GM12878 (cell line): ENCODE data around the gene ITPR2. TPM values are rescaled to one million over a fixed set of nuclear protein-coding genes. Genes with fewer than 3 reads are reported as not detected.
A peak's percentile ranks its signal among the peaks of the same experiment; 100 is the strongest.

ENCODE experiments used
- CBX5 ChIP-seq: sonication (generic); IDR thresholded peaks from 2 replicates; pipeline ENCODE4 v1.6.1; 2016; ENCODE audit warnings: low read depth, moderate library complexity, mild to moderate bottlenecking, inconsistent platforms
- CHD4 ChIP-seq: fragments of 200-600 bp; sonication (generic); IDR thresholded peaks from 2 replicates; pipeline ENCODE4 v1.6.1; 2016; ENCODE audit warnings: mild to moderate bottlenecking
- E2F4 ChIP-seq: IDR thresholded peaks from 2 replicates; pipeline ENCODE4 v1.6.1; 2012; ENCODE audit warnings: low read depth, low read length, improper control_type of control experiment
- E2F8 ChIP-seq: fragments of 450-650 bp; IDR thresholded peaks from 2 replicates; pipeline ENCODE4 v1.6.1; 2018; ENCODE audit warnings: mild to moderate bottlenecking, low read depth, moderate library complexity; ENCODE audit not compliant: partially characterized antibody
- EED ChIP-seq: sonication (generic); IDR thresholded peaks from 2 replicates; pipeline ENCODE4 v1.6.1; 2016; ENCODE audit warnings: antibody characterized with exemption, low read depth
- EP300 ChIP-seq, 2 experiments: fragments of 150-350 bp in 1 of 2; IDR thresholded peaks; 2 replicates each; pipeline ENCODE4 v1.6.1; 2011 to 2012; ENCODE audit warnings: low read depth in 2 of 2, low read length in 2 of 2, borderline replicate concordance in 1 of 2, improper control_type of control experiment in 1 of 2, inconsistent platforms in 1 of 2; ENCODE audit not compliant: control insufficient read depth in 1 of 2
- ETV6 ChIP-seq, 2 experiments: fragments of 450-650 bp in 1 of 2; IDR thresholded peaks in 1 of 2; conservative IDR thresholded peaks in 1 of 2; 2 replicates each; pipeline ENCODE4 v1.6.1; 2014; ENCODE audit warnings: antibody characterized with exemption in 1 of 2, borderline replicate concordance in 1 of 2, low read depth in 1 of 2, mild to moderate bottlenecking in 1 of 2, moderate library complexity in 1 of 2
- FOXK2 ChIP-seq: fragments of 450-650 bp; IDR thresholded peaks from 2 replicates; pipeline ENCODE4 v1.6.1; 2017; ENCODE audit warnings: mild to moderate bottlenecking, moderate library complexity
- IKZF2 ChIP-seq, 2 experiments: fragments of 450-650 bp; IDR thresholded peaks; 2 replicates each; pipeline ENCODE4 v1.6.1; 2017; ENCODE audit warnings: mild to moderate bottlenecking in 2 of 2, moderate library complexity in 2 of 2
- MTA2 ChIP-seq: fragments of 450-650 bp; IDR thresholded peaks from 2 replicates; pipeline ENCODE4 v1.6.1; 2016; ENCODE audit warnings: low read depth, mild to moderate bottlenecking, moderate library complexity
- MYC ChIP-seq: IDR thresholded peaks from 2 replicates; pipeline ENCODE4 v1.6.1; 2011; ENCODE audit warnings: mild to moderate bottlenecking, low read length, moderate library complexity, inconsistent platforms; ENCODE audit not compliant: insufficient read depth, insufficient replicate concordance, insufficient read length, severe bottlenecking
- PAX5 ChIP-seq: IDR thresholded peaks from 2 replicates; pipeline ENCODE4 v1.6.1; 2011; ENCODE audit warnings: low read depth, low read length, borderline replicate concordance
- POU2F2 ChIP-seq: IDR thresholded peaks from 3 replicates; pipeline ENCODE4 v1.6.1; 2011; ENCODE audit warnings: low read depth, mild to moderate bottlenecking, low read length, borderline replicate concordance
- RELA ChIP-seq: fragments of 450-650 bp; IDR thresholded peaks from 2 replicates; pipeline ENCODE4 v1.8.0; 2014; ENCODE audit warnings: borderline replicate concordance; ENCODE audit not compliant: partially characterized antibody
- SIN3A ChIP-seq: IDR thresholded peaks from 2 replicates; pipeline ENCODE4 v1.6.1; 2012; ENCODE audit warnings: low read depth, low read length, improper control_type of control experiment
- SKIL ChIP-seq: fragments of 450-650 bp; IDR thresholded peaks from 2 replicates; pipeline ENCODE4 v1.6.1; 2017; ENCODE audit warnings: mild to moderate bottlenecking, low read depth, inconsistent platforms; ENCODE audit not compliant: poor library complexity, severe bottlenecking
- SMAD1 ChIP-seq: fragments of 450-650 bp; IDR thresholded peaks from 2 replicates; pipeline ENCODE4 v1.6.1; 2018; ENCODE audit warnings: mild to moderate bottlenecking, low read depth; ENCODE audit not compliant: partially characterized antibody
- SMARCA5 ChIP-seq: fragments of 450-650 bp; IDR thresholded peaks from 2 replicates; pipeline ENCODE4 v1.6.1; 2017; ENCODE audit warnings: mild to moderate bottlenecking
- polyA plus RNA-seq, 11 experiments: library from polyadenylated mRNA; depleted of rRNA in 4 of 11; unstranded in 6 of 11; stranded (reverse) in 5 of 11; fragments of >200 nt; fragmentation: Nextera tagmentation in 4 of 11; fragmentation: Illumina TruSeq in 1 of 11; extraction: Ambion mirVana in 4 of 11; extraction: Trizol in 1 of 11; gene quantifications; 1 replicate in 1 of 11; 2 replicates in 10 of 11; pipeline versions ENCODE4 v1.2.1 to v1.2.3, GENCODE V29; 2011 to 2016; ENCODE audit warnings: inconsistent platforms in 2 of 11, missing spikeins in 2 of 11, low read depth in 1 of 11
- total RNA-seq, 4 experiments: library from RNA; depleted of rRNA in 3 of 4; stranded (reverse); fragments of >200 nt in 3 of 4; fragmentation: Illumina TruSeq in 1 of 4; extraction: Trizol in 1 of 4; gene quantifications; 2 replicates each; pipeline versions ENCODE4 v1.2.1 to v1.2.3, GENCODE V29; 2013 to 2021

The ITPR2 gene
- total and polyA plus RNA-seq, 10 of the 15 experiments (the other 5 are each of a cell fraction or from before 2014, with no cell fraction given): 7.5 to 76.2 (median 47.1) TPM

- TF ChIP-seq SKIL (peak; percentile 99), POU2F2 (peak; percentile 37; the same call in 1 of the 3 replicates), RELA (no peak), EP300 (IDR thresholded peaks at IDR 0.05; ENCODE audit: borderline replicate concordance in 1 of 2, control insufficient read depth in 1 of 2, low read depth in 2 of 2, low read length in 2 of 2) (peak; percentile 95 to 98), FOXK2 (no peak), MYC (no peak), CBX5 (peak; percentile 71; the same call in 1 of the 2 replicates), E2F8 (no peak), SMARCA5 (no peak), E2F4 (no peak; the same call in 1 of the 2 replicates), MTA2 (peak; percentile 99), CHD4 (no peak), IKZF2 (IDR thresholded peaks at IDR 0.05) (peak; percentile 93 to 95), EED (peak; percentile 74), SMAD1 (no peak), ETV6 (conservative IDR thresholded peaks at IDR 0.05 in 1 of 2, IDR thresholded peaks at IDR 0.05 in 1 of 2; ENCODE audit: borderline replicate concordance in 1 of 2, low read depth in 1 of 2) (peak in 1 of 2 experiments; percentile 99; a peak in 2 of 4 replicates), PAX5 (peak; percentile 89), SIN3A (0 out of 2 replicates have a peak, but pooled peaks have one; percentile 37)
Measured at GRCh38 chr12:26298785-26299621, 534.0 kb downstream of the ITPR2 start (continued).
